HG03280 (cell line): ENCODE results near the gene MAP6.
A peak's percentile ranks its signal among the peaks of the same experiment; 100 is the strongest.

Experiments
- ATAC-seq: cut with Tn5 transposase; IDR thresholded peaks from one replicate; pipeline ENCODE4 v1.9.1; 2021; ENCODE audit warnings: mild to moderate bottlenecking, moderate library complexity; ENCODE audit not compliant: unreplicated experiment

MAP6 gene

GRCh38 chr11:75571625-75572024 lies 97.2 kb downstream of the MAP6 start:
- ATAC-seq, result no peak

- no peak for ATAC-seq
Observed at GRCh38 chr11:75570559-75571139, 98.2 kb downstream of the MAP6 start.

GRCh38 chr11:75568616-75569219 lies 100.1 kb downstream of the MAP6 start:
- no peak for ATAC-seq

GRCh38 chr11:75567971-75568370 lies 100.9 kb downstream of the MAP6 start:
- ATAC-seq, result no peak

GRCh38 chr11:75566763-75567279 lies 102.0 kb downstream of the MAP6 start:
- ATAC-seq, result no peak

- ATAC-seq, result no peak
Observed at GRCh38 chr11:75565916-75566762, 102.7 kb downstream of the MAP6 start.

- no peak for ATAC-seq
Observed at GRCh38 chr11:75565221-75565814, 103.5 kb downstream of the MAP6 start.

- ATAC-seq, result no peak
Observed at GRCh38 chr11:75563978-75564552, 104.8 kb downstream of the MAP6 start.

GRCh38 chr11:75563501-75563977 lies 105.3 kb downstream of the MAP6 start:
- ATAC-seq, result no peak

GRCh38 chr11:75562836-75563484 lies 105.9 kb downstream of the MAP6 start:
- ATAC-seq, result no peak

- ATAC-seq, result peak; percentile 56
Observed at GRCh38 chr11:75562048-75562835, 106.6 kb downstream of the MAP6 start, which contains the start of gene SERPINH1. Gene SERPINH1, plus strand, starts transcription at chr11:75562253. Its CDS starts 4,097 bp downstream, at chr11:75566350.

- peak; percentile 12 for ATAC-seq
Observed at GRCh38 chr11:75561426-75562047, 107.3 kb downstream of the MAP6 start.

- no peak for ATAC-seq
Observed at GRCh38 chr11:75560644-75561043, 108.2 kb downstream of the MAP6 start.

- no peak for ATAC-seq
Observed at GRCh38 chr11:75558939-75559843, 109.6 kb downstream of the MAP6 start.

- no peak for ATAC-seq
Observed at GRCh38 chr11:75557666-75558494, 111.0 kb downstream of the MAP6 start.

- ATAC-seq, result no peak
Observed at GRCh38 chr11:75556275-75556674, 112.6 kb downstream of the MAP6 start.
